ENCODE data around the gene ASAP2.

The ASAP2 gene

DNA sequence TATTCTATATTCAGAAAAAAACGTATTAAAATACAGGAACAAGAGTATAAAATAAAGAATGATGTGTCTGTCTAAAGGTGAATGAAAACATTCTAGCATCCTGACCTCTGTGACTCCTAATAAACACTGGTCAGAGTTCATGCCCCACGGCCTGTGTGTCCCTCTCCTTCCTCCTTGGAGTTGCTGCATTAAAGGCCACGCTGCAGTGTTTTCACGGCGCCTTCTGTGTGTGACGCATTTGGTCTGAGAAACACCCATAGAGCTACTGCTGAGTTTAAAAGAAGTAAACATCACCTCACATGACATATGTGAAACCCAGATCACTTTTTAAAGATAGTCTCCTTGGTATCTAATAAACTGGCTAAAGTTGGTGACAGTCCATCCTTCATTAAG is 126.2 kb downstream of the ASAP2 start:
- H3K9me3 Mint-ChIP-seq = no peaks in the 10 kb centered on the region
- H3K27me3 Mint-ChIP-seq = peaks cover 42% of the 10 kb centered on the region
- H3K27ac Mint-ChIP-seq = no peak overlapping the region
- CTCF ChIA-PET = interaction anchor here (1.0 kb wide), 1 partner anchor 191 kb away, joined by 3 read pairs; no protein-coding TSS in a partner anchor
- H3K4me1 Mint-ChIP-seq = peaks cover 3% of the 10 kb centered on the region
- DNase-seq = no peak
- H3K4me3 Mint-ChIP-seq = no peak overlapping the region
- no peaks in the 10 kb centered on the region for H3K36me3 Mint-ChIP-seq

DNA sequence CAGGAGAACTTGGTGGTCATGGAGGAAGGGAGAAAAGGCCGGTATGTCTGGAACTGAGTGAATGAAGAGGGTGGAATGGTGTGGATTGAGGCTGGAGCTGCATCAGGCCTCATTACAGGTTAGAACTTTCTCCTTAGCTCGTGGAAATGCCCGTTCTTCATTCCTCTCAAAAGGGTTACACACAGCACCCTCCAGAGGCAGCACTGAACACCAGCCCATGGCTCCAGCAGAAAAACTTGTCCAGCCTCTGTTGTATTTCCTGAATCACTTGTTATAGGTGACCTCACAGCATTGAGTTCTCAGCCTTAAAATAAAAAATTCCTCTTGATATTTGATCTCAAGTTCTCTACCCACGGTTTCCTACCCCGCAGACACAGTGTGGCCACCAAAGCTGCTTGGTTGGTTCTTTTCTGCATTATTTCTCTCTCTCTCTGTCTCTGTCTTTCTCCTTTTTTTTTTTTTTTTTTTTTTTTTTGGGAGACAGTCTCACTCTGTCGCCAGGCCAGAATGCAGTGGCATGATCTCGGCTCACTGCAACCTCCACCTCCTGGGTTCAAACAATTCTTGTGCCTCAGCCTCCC is 127.1 kb downstream of the ASAP2 start:
- Mint-ChIP-seq H3K27me3 (peaks cover 44% of the 10 kb centered on the region), H3K9me3 (no peaks in the 10 kb centered on the region), H3K36me3 (no peaks in the 10 kb centered on the region), H3K4me3 (no peak overlapping the region), H3K4me1 (peaks cover 3% of the 10 kb centered on the region), H3K27ac (no peak overlapping the region)
- CTCF ChIA-PET = interaction anchor here (1.0 kb wide), 1 partner anchor 192 kb away, joined by 3 read pairs; no protein-coding TSS in a partner anchor
- DNase-seq = no peak

DNA sequence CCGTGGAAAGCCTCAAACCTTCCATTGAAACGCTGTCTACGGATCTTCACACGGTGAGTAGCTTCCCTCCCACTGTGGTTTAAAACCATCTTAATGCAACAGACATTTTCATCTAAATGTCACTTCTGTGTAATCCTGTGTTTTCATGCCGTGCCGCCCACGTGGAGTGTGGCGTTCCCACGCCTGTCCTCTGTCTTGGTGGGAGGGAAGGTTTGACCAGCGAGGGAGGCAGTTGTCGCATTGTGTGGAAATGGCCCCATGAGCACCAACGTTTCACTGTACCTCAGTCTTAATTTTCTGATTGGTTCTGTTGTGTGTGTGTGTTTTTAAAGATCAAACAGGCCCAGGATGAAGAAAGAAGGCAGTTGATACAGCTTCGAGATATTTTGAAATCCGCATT is 128.1 kb downstream of the ASAP2 start:
- H3K36me3 Mint-ChIP-seq = no peaks in the 10 kb centered on the region
- peaks cover 3% of the 10 kb centered on the region for H3K4me1 Mint-ChIP-seq
- H3K27ac Mint-ChIP-seq = no peak overlapping the region
- no peak for DNase-seq
- no peaks in the 10 kb centered on the region for H3K9me3 Mint-ChIP-seq
- H3K4me3 Mint-ChIP-seq = no peak overlapping the region
- peaks cover 36% of the 10 kb centered on the region for H3K27me3 Mint-ChIP-seq
- CTCF ChIA-PET = interaction anchor here (1.7 kb wide), 1 partner anchor 193 kb away, joined by 4 read pairs; no protein-coding TSS in a partner anchor

DNA sequence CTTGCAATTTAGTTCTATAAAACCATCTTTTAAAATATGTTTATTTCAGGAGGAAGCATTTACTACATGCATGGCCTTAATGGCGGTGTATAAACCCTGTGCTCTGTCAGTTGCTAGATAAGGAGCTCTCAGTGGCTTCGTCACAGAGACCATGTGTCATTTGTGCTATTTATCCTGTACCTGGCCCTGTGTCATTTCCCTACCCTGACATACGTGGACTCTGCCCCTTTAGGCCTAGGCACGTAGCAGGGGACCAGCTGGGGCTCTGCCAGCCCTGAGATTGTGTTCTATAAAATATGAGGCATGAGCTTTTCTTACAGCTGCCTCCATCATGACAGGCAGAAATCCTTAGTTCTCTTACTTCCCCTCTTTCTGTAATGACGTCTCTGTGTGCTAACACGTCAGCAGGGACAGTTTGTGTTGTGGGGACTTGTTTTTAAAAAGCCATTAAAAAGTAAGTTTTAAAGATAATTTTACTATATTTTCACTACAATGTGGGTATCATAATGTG is 128.8 kb downstream of the ASAP2 start:
- peaks cover 3% of the 10 kb centered on the region for H3K4me1 Mint-ChIP-seq
- CTCF ChIA-PET = interaction anchor here (1.7 kb wide), 1 partner anchor 194 kb away, joined by 4 read pairs; no protein-coding TSS in a partner anchor
- peaks cover 36% of the 10 kb centered on the region for H3K27me3 Mint-ChIP-seq
- no peaks in the 10 kb centered on the region for H3K9me3 Mint-ChIP-seq
- no peaks in the 10 kb centered on the region for H3K36me3 Mint-ChIP-seq
- H3K27ac Mint-ChIP-seq = no peak overlapping the region
- DNase-seq = no peak
- H3K4me3 Mint-ChIP-seq = no peak overlapping the region

DNA sequence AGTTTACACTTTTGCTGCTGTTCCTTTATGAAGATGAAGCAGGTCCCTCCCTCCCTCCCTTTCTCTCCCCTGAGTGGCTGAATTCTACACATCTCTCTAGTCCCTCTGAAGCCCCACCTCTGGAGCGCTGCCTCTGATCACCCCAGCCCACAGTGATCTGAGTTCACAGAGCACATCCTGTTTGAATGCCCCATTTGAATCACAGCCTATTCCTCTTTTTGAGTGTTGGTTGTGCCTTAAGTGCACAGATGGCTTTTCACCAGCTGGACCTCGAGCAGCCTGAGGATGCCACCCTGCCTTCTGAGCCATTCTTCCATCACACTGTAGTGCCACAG is 129.6 kb downstream of the ASAP2 start:
- peaks cover 32% of the 10 kb centered on the region for H3K27me3 Mint-ChIP-seq
- peaks cover 3% of the 10 kb centered on the region for H3K4me1 Mint-ChIP-seq
- no peaks in the 10 kb centered on the region for H3K36me3 Mint-ChIP-seq
- H3K27ac Mint-ChIP-seq = no peak overlapping the region
- H3K9me3 Mint-ChIP-seq = no peaks in the 10 kb centered on the region
- H3K4me3 Mint-ChIP-seq = no peak overlapping the region
- CTCF ChIA-PET = no interaction called here
- DNase-seq = peak; percentile 24

DNA sequence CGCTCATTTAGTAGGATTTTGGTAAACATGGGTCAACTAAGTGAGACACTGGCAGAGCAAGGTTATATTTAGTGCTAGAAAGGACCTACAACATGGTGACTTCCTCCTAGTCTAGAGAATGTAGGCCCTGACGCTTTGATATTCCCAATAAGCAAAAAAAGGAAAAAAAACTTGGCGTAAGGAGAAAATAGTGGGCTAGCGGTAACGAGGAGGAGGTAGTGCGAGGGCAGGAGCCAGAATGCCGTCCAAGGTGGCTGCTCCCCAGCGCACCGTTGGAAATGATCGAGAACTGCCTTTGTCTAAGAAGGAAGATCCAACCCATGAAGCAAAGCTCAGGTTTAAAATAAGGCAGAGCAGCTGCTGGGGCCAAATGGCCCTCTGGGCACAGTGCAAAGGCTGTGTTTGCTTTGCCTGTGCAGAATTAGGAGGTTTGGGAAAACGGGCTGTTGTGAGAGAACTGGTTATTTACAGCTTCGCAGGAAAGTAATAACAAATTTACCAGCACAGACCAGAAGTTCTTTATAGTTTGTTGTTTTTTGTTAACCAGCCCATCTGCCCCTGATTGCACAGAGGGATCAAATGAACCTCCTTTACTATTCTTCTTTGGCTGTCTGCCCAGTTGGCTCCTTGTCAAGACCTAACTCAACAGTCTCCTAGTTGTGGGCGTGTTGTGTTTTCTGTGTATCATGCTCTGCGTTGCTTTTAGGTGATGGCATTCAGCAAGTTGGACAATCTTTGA is 130.1 kb downstream of the ASAP2 start:
- Mint-ChIP-seq H3K9me3 (no peaks in the 10 kb centered on the region), H3K4me1 (peaks cover 3% of the 10 kb centered on the region), H3K27me3 (peaks cover 34% of the 10 kb centered on the region), H3K4me3 (no peak overlapping the region), H3K36me3 (no peaks in the 10 kb centered on the region), H3K27ac (no peak overlapping the region)
- CTCF ChIA-PET = no interaction called here
- DNase-seq = no peak

DNA sequence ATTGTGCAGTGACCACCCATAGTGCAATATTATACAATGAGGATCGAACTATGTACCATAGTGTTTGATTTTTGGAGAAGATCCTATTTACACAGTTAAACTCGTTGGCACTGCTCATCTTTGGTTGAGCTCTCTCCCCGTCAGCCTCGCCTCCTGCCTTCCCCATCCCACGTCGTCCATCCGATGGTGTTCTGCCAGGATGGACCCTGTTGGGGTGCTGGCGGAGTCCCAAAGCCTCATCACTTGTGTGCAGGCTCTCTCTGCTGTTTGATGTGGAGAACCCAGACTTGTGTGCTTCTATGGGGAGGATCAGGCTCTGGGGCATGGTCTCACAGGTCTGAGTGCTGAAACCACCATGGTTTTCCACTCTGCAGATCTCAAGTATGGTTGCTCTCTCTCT is 131.3 kb downstream of the ASAP2 start:
- no peaks in the 10 kb centered on the region for H3K36me3 Mint-ChIP-seq
- DNase-seq = no peak
- H3K27me3 Mint-ChIP-seq = peaks cover 32% of the 10 kb centered on the region
- no peaks in the 10 kb centered on the region for H3K9me3 Mint-ChIP-seq
- H3K4me3 Mint-ChIP-seq = no peak overlapping the region
- H3K27ac Mint-ChIP-seq = no peak overlapping the region
- peaks cover 3% of the 10 kb centered on the region for H3K4me1 Mint-ChIP-seq
- CTCF ChIA-PET = no interaction called here

DNA sequence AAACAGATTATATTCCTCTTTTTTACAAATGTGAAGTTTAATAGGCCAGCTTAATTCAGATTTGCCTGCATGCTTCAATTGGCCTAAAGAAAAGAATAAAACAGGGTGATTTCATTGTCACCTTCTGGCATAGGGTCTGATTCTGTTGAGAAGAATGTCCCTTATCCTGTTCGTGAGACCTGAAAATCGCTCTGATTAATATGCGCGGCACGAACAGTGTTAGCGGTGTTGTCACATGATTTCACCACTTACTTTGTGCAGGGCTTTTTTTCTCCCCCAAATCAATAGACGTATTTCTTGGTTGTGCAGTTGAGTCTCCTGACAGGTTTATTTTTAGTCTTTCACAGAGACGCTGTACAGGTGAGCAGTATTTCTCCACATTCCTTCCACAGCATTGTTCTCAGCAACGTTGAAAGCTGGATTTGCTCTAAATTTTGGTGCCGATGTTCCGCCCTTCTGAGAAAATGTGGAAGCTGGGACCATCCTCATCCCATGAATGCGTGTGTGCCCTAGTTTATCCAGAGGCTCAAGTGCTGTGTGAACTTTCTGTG is 134.8 kb downstream of the ASAP2 start:
- Mint-ChIP-seq H3K9me3 (no peaks in the 10 kb centered on the region), H3K27me3 (peaks cover 14% of the 10 kb centered on the region), H3K4me1 (no peaks in the 10 kb centered on the region), H3K4me3 (no peak overlapping the region), H3K27ac (no peak overlapping the region), H3K36me3 (no peaks in the 10 kb centered on the region)
- CTCF ChIA-PET = no interaction called here
- no peak for DNase-seq

DNA sequence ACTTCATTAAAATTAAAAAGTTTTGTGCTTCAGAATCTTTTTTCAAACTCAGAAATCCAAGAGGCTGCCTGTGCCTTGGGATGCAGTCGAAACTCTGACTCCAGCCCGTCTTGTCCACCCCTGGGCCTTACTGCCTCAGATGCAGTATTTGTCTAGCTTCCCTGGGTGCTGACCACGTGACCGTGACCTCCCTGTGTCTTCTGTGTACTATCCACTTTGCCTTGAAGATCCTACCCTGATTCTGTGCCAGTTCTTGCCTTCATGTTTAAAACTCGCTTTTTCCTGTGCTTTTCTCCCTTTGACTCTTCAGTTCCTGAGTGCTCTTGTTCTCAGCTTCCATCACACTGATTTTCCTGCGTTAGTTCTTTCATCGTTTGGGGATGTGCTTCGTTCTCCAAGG is 136.0 kb downstream of the ASAP2 start:
- no peaks in the 10 kb centered on the region for H3K4me1 Mint-ChIP-seq
- no peaks in the 10 kb centered on the region for H3K9me3 Mint-ChIP-seq
- no peak overlapping the region for H3K27ac Mint-ChIP-seq
- peaks cover 15% of the 10 kb centered on the region for H3K27me3 Mint-ChIP-seq
- CTCF ChIA-PET = no interaction called here
- no peaks in the 10 kb centered on the region for H3K36me3 Mint-ChIP-seq
- no peak for DNase-seq
- H3K4me3 Mint-ChIP-seq = no peak overlapping the region

DNA sequence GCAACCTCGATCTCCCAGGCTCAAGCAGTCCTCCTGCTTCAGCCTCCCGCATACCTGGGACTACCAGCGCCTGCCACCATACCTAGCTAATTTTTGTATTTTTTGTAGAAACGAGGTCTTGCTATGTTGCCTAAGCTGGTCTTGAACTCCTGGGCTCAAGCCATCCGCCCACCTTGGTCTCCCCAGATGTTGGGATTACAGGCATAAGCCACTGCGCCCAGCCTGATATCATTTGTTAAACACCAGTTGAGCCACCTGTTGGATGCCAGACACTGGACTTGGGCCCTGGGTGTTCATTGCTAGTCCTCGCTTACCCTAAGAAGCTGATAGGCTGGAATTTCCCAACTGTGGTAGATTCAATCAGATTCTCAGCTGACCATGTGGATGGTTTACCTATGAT is 136.9 kb downstream of the ASAP2 start:
- Mint-ChIP-seq H3K27ac (no peak overlapping the region), H3K36me3 (no peaks in the 10 kb centered on the region), H3K9me3 (no peaks in the 10 kb centered on the region), H3K4me1 (no peaks in the 10 kb centered on the region), H3K27me3 (peaks cover 11% of the 10 kb centered on the region), H3K4me3 (no peak overlapping the region)
- CTCF ChIA-PET = no interaction called here
- DNase-seq = no peak

DNA sequence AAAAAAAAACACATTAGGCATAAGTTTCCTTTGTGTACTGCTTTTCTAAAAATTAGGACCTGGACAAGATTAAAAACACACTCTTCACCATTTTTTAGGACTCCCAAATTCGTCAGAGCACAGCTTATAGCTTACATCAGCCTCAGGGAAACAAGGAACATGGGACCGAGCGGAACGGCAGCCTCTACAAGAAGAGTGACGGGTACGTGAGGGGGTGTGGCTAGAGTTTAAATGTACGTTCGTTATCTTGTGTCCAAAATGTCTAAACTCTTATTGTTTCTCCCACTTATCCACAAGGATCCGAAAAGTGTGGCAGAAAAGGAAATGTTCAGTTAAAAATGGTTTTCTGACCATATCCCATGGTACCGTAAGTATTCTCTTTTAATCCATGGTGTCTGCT is 137.8 kb downstream of the ASAP2 start:
- CTCF ChIA-PET = no interaction called here
- H3K9me3 Mint-ChIP-seq = no peaks in the 10 kb centered on the region

DNA sequence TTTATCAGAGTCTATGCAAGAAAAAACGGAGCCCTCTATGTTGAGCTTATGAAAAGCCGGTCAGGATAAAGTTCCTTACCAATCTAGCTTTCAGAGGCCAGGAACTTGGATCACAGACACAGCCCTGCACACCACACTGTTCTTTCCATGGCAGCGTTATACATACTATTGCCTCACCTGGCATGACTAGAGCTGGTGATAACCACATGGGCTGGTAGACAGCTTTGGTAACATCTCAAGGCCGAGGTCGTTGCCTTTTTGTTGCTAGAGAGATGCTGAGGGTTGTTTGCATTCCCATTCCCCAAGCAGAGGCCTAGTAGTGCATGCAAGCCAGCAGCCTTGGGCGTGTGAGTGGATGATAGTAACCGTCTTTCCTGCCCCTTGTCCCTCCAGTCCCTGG is 138.7 kb downstream of the ASAP2 start:
- CTCF ChIA-PET = no interaction called here
- peaks cover 14% of the 10 kb centered on the region for H3K27me3 Mint-ChIP-seq
- no peak overlapping the region for H3K4me3 Mint-ChIP-seq
- no peak for DNase-seq
- no peaks in the 10 kb centered on the region for H3K9me3 Mint-ChIP-seq
- no peaks in the 10 kb centered on the region for H3K4me1 Mint-ChIP-seq
- no peak overlapping the region for H3K27ac Mint-ChIP-seq
- H3K36me3 Mint-ChIP-seq = no peaks in the 10 kb centered on the region

More for the DNA sequence above, 137.8 kb downstream of the ASAP2 start:
- no peaks in the 10 kb centered on the region for H3K36me3 Mint-ChIP-seq
- no peak overlapping the region for H3K27ac Mint-ChIP-seq
- DNase-seq = no peak
- no peak overlapping the region for H3K4me3 Mint-ChIP-seq
- H3K4me1 Mint-ChIP-seq = no peaks in the 10 kb centered on the region
- peaks cover 9% of the 10 kb centered on the region for H3K27me3 Mint-ChIP-seq

DNA sequence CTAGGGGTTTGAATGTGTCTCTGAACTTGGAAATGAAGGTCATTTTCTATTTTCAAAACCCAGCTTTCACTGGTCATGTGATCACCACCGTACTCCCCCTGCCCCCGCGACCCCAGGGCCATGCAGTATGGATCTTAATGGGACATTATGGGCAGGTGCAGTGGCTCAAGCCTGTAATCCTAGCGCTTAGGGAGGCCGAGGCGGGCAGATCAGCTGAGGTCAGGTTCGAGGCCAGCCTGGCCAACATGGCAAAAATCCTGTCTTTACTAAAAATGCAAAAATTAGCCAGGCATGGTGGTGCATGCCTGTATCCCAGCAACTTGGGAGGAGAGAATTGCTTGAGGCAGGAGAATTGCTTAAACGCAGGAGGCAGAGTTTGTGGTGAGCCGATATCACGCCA is 139.4 kb downstream of the ASAP2 start:
- CTCF ChIA-PET = no interaction called here
- Mint-ChIP-seq H3K9me3 (no peaks in the 10 kb centered on the region), H3K27me3 (peaks cover 19% of the 10 kb centered on the region), H3K27ac (no peak overlapping the region), H3K4me1 (no peaks in the 10 kb centered on the region), H3K4me3 (no peak overlapping the region), H3K36me3 (no peaks in the 10 kb centered on the region)
- no peak for DNase-seq

DNA sequence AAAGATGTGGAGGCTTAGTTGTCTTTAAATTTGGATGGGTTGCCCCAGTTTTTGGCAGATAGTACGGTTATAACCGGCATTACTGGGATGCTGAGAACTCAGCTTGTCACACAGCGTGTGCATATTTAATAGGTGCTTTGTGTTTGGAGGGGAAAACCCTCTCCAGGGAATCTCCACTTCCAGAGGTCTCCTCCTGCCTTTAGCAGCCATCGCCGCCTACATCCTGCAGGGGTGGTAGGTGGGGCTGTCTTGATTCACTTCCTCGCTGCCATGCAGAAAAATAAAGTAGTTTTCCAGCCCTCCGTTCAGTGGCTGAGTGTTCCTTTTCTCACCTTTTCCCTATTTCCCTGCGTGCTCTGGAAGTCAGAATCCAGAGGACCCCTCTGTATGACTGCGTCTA is 140.3 kb downstream of the ASAP2 start:
- no peak for DNase-seq
- Mint-ChIP-seq H3K36me3 (no peaks in the 10 kb centered on the region), H3K27me3 (peaks cover 23% of the 10 kb centered on the region), H3K4me1 (no peaks in the 10 kb centered on the region), H3K4me3 (no peak overlapping the region), H3K27ac (no peak overlapping the region), H3K9me3 (no peaks in the 10 kb centered on the region)
- CTCF ChIA-PET = no interaction called here

DNA sequence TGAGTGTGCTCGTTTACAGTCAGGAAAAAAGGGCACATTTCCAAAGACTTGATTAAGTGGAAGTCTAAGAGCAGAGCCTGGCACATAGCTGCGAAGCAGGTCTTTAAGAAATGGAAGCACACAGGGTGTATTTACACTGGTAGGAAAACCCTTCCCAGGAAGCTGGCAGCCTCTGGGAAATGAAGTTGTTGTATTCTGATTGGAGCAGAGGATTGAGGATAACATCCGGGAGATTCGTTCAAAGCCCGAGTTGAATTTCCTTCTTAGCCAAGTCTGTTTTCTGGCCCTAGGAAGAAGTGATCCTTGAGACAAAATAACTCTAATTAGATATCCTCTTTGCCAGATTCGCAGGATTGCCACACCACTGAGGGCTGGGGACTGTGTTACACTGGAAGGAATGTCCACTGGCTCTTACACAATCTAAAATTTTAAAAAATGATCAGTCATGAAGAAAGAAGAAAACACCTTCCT is 140.8 kb downstream of the ASAP2 start:
- Mint-ChIP-seq H3K4me1 (no peaks in the 10 kb centered on the region), H3K36me3 (no peaks in the 10 kb centered on the region), H3K4me3 (no peak overlapping the region), H3K9me3 (no peaks in the 10 kb centered on the region), H3K27me3 (peaks cover 22% of the 10 kb centered on the region), H3K27ac (no peak overlapping the region)
- DNase-seq = no peak
- CTCF ChIA-PET = no interaction called here

Data from activated naive CD4-positive, alpha-beta T cell treated with anti-CD3 and anti-CD28 coated beads, Interleukin-2, amount 10 ng/mL, durations not matched to agents 7 days and 5 days (primary cell).